Measurements from ENCODE around the gene GPD1.

Gene GPD1

DNA sequence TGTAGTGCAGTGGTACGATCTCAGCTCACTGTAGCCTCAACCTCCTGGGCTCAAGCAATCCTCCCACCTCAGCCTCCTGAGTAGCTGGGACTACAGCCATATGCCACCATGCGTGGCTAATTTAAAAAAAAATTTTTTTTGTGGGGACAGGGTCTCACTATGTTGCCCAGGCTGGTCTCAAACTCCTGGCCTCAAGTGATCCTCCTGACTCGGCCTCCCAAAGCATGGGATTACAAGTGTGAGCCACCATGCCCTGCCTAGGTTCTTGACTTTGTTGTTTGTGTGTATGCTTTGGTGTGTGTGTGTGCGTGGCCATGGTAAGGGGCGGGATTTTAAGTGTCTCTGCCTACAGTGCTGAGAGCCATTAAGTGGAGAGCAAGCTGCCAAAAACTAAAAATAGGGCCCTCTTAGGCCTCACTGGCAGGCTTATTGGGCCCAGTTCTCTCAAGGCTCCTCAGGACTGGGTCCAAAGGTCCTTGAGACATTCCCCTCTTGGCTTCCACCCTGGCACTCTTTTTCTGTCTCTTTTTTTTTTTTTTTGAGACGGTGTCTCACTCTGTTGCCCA lies 13.3 kb downstream of the GPD1 start:
- peaks cover 30% of the 10 kb centered on the region for H3K36me3 ChIP-seq (ENCODE audit: insufficient read depth, low read length)
- no peak overlapping the region for H3K9ac ChIP-seq (ENCODE audit: low read length)
- no peak overlapping the region for H3K4me3 ChIP-seq (ENCODE audit: low read depth in 1 of 2, low read length in 2 of 2)
- H3K4me1 ChIP-seq (ENCODE audit: insufficient read depth, low read length) = peaks cover 23% of the 10 kb centered on the region
- H3K27me3 ChIP-seq (ENCODE audit: control insufficient read depth in 1 of 2, insufficient read depth in 2 of 2, low read length in 2 of 2) = no peaks in the 10 kb centered on the region
- H3K27ac ChIP-seq (ENCODE audit: low read depth, low read length) = no peak overlapping the region
- no peaks in the 10 kb centered on the region for H3K9me3 ChIP-seq (ENCODE audit: low read length)

DNA sequence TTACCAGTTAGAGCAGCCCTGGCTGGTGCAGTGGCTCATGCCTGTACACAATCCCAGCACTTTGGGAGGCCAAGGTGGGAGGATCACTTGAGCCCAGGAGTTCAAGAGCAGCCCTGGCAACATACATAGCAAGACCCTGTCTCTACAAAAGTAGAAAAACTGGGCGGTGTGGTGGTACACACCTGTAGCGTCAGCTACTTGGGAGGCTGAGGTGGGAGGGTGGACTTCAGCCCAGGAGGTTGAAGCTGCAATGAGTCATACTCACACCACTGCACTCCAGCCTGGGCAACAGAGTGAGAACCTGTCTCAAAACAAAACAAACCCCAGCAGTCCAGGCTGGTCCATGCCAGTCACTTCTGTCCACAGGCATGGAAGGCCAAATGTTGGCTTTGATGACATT lies 15.6 kb downstream of the GPD1 start:
- peaks cover 52% of the 10 kb centered on the region for H3K36me3 ChIP-seq (ENCODE audit: insufficient read depth, low read length)
- no peak overlapping the region for H3K4me3 ChIP-seq (ENCODE audit: low read depth in 1 of 2, low read length in 2 of 2)
- H3K27ac ChIP-seq (ENCODE audit: low read depth, low read length) = no peak overlapping the region
- H3K27me3 ChIP-seq (ENCODE audit: control insufficient read depth in 1 of 2, insufficient read depth in 2 of 2, low read length in 2 of 2) = no peaks in the 10 kb centered on the region
- no peaks in the 10 kb centered on the region for H3K9me3 ChIP-seq (ENCODE audit: low read length)
- H3K9ac ChIP-seq (ENCODE audit: low read length) = no peak overlapping the region
- H3K4me1 ChIP-seq (ENCODE audit: insufficient read depth, low read length) = peaks cover 11% of the 10 kb centered on the region

DNA sequence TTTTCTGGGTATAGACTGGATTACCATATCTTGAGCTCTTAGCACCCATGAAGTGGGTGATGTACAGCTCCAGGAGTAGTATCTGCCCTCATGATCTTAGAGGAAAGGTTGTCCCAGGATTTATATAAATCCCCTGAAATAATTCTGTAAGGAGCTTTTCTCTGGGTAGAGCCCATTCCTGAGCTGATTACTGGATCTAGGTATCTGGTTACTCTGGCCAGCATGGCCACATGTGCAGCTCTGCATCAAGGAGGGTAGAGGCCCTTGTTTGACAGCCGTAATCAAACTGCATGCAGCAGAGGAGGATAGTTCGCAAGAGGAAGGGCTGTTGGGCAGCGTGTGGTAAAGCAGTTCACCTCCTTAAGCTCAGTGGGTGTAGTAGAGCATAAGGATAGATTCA lies 16.7 kb downstream of the GPD1 start:
- H3K36me3 ChIP-seq (ENCODE audit: insufficient read depth, low read length) = peaks cover 51% of the 10 kb centered on the region
- no peaks in the 10 kb centered on the region for H3K27me3 ChIP-seq (ENCODE audit: control insufficient read depth in 1 of 2, insufficient read depth in 2 of 2, low read length in 2 of 2)
- no peak overlapping the region for H3K27ac ChIP-seq (ENCODE audit: low read depth, low read length)
- H3K4me1 ChIP-seq (ENCODE audit: insufficient read depth, low read length) = peaks cover 11% of the 10 kb centered on the region
- no peak overlapping the region for H3K4me3 ChIP-seq (ENCODE audit: low read depth in 1 of 2, low read length in 2 of 2)
- no peak overlapping the region for H3K9ac ChIP-seq (ENCODE audit: low read length)
- no peaks in the 10 kb centered on the region for H3K9me3 ChIP-seq (ENCODE audit: low read length)

DNA sequence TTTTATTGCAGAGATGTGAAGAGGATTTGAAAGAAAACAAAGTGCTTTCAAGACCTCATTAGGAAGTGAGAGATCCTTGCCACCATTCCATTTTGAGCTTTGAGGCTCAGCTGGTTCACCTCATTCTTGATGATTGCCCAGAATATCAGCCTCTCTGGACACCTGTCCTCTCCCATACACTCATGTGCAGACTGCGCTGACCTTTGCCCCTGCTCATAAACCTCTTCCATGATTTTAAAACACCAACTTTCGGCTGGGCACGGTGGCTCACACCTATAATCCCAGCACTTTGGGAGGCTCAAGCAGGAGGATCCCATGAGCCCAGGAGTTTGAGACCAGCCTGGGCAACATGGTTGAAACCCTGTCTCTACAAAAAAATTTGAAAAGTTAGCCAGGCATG lies 17.1 kb downstream of the GPD1 start:
- Histone ChIP-seq H3K27ac (ENCODE audit: low read depth, low read length) (no peak overlapping the region), H3K9me3 (ENCODE audit: low read length) (no peaks in the 10 kb centered on the region), H3K4me1 (ENCODE audit: insufficient read depth, low read length) (peaks cover 11% of the 10 kb centered on the region), H3K36me3 (ENCODE audit: insufficient read depth, low read length) (peaks cover 47% of the 10 kb centered on the region), H3K9ac (ENCODE audit: low read length) (no peak overlapping the region), H3K4me3 (ENCODE audit: low read depth in 1 of 2, low read length in 2 of 2) (no peak overlapping the region), H3K27me3 (ENCODE audit: control insufficient read depth in 1 of 2, insufficient read depth in 2 of 2, low read length in 2 of 2) (no peaks in the 10 kb centered on the region)

DNA sequence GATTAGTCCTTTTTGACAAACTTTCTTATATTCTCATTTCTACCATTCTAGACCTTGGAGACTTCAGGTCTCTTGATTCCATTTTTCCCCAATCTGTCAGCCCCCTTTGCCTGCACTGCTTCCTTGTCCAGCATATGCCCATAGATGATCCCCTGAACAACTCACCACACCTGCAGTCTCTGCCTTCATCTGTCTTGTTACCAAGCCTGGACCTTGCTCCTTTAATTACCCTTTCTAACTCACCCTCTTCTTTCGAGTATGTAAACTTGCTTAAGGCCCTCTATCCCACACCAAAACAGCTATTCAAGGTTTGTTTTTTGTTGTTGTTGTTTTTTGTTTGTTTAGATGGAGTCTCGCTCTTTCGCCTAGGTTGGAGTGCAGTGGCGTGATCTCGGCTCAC lies 17.8 kb downstream of the GPD1 start:
- no peak overlapping the region for H3K4me3 ChIP-seq (ENCODE audit: low read depth in 1 of 2, low read length in 2 of 2)
- H3K36me3 ChIP-seq (ENCODE audit: insufficient read depth, low read length) = peaks cover 46% of the 10 kb centered on the region
- H3K27me3 ChIP-seq (ENCODE audit: control insufficient read depth in 1 of 2, insufficient read depth in 2 of 2, low read length in 2 of 2) = no peaks in the 10 kb centered on the region
- H3K4me1 ChIP-seq (ENCODE audit: insufficient read depth, low read length) = peaks cover 8% of the 10 kb centered on the region
- H3K27ac ChIP-seq (ENCODE audit: low read depth, low read length) = no peak overlapping the region
- no peak overlapping the region for H3K9ac ChIP-seq (ENCODE audit: low read length)
- H3K9me3 ChIP-seq (ENCODE audit: low read length) = no peaks in the 10 kb centered on the region

DNA sequence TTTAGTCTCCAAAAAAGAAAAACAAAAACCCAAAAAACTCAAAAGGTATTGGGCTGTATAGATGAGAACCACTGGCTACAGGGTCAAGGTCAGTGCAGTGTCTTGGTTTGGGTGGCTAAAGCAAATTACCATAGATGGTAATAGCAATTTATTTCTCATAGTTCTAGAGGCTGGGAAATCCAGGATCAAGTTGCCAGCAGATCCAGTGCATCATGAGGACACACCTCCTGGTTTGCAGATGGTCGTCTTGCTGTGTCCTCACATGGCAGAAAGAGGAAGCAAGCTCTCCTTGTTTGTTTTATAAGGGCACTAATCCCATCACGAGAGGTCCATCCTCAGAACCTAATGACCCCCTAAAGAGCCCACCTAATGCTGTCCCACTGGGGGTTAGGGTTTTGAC lies 19.4 kb downstream of the GPD1 start:
- Histone ChIP-seq H3K4me1 (ENCODE audit: insufficient read depth, low read length) (no peaks in the 10 kb centered on the region), H3K36me3 (ENCODE audit: insufficient read depth, low read length) (peaks cover 61% of the 10 kb centered on the region), H3K27me3 (ENCODE audit: control insufficient read depth in 1 of 2, insufficient read depth in 2 of 2, low read length in 2 of 2) (no peaks in the 10 kb centered on the region), H3K9ac (ENCODE audit: low read length) (no peak overlapping the region), H3K9me3 (ENCODE audit: low read length) (no peaks in the 10 kb centered on the region), H3K27ac (ENCODE audit: low read depth, low read length) (no peak overlapping the region), H3K4me3 (ENCODE audit: low read depth in 1 of 2, low read length in 2 of 2) (no peak overlapping the region)

DNA sequence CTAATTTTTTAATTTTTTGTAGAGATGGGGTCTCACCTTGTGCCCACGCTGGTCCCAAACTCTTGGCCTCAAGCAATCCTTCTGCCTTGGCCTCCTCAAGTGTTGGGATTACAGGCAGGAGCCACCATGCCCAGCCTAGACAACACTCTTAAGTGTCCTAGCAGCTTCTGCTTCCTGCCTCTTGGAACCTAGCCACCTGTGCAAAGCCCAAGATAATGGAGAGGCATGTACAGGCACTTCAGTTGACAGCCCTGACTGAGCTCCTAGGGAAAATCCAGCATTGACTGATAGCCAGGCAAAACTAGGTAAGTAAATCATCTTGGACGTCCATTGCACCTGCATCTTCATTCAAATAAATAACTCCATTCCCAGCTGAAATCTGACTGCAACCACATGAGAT lies 23.7 kb downstream of the GPD1 start:
- H3K9ac ChIP-seq (ENCODE audit: low read length) = no peak overlapping the region
- H3K9me3 ChIP-seq (ENCODE audit: low read length) = no peaks in the 10 kb centered on the region

DNA sequence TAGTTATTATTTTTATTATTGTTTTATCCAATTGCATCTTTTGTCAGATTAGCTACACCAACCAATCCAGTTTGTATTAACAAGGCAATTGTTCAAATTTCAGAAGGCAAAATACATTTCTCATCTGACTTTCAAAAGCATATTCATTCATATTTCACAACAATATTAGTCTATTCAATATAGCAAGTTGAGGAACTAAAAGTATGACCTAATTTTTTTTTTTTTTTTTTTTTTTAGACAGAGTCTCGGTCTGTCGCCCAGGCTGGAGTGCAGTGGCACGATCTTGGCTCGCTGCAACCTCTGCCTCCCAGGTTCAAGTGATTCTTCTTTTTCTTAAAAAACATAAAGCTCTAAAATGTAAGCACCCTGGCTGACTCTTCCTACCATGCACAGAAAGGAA lies 25.5 kb downstream of the GPD1 start:
- H3K9ac ChIP-seq (ENCODE audit: low read length) = no peak overlapping the region
- no peak overlapping the region for H3K27ac ChIP-seq (ENCODE audit: low read depth, low read length)
- peaks cover 46% of the 10 kb centered on the region for H3K36me3 ChIP-seq (ENCODE audit: insufficient read depth, low read length)

More for the DNA sequence above, 23.7 kb downstream of the GPD1 start:
- Histone ChIP-seq H3K27me3 (ENCODE audit: control insufficient read depth in 1 of 2, insufficient read depth in 2 of 2, low read length in 2 of 2) (no peaks in the 10 kb centered on the region), H3K4me1 (ENCODE audit: insufficient read depth, low read length) (peaks cover 1% of the 10 kb centered on the region), H3K36me3 (ENCODE audit: insufficient read depth, low read length) (peaks cover 60% of the 10 kb centered on the region), H3K27ac (ENCODE audit: low read depth, low read length) (no peak overlapping the region), H3K4me3 (ENCODE audit: low read depth in 1 of 2, low read length in 2 of 2) (no peak overlapping the region)

DNA sequence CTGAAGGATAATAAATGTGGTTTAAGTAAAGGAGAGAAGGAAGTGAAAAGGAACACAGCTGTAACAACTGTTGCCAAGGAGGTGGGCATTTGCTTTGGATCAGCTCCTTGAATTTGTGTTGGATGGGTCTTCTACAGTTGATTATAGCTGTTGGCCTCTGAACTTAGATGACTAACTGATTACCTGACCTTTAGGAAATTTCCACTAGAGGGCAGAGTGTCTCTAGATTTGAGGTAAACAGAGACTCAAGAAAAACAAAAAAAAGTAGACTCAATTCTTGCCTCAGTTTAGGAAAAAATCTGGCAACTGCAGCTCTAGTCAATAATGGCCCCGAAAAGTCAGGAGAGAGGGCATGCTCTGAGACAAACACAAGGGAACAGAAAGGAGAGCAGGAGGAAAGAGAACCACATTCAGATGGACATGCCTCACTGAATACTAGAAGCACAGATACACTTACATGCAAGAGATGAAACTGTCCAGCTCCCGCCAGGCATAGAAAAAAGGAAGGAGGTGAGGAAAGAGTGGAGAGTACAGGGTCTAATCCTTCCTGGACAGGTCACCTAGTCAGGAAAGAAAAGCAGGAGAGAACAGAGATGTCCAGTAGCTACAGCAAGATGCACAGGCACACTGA lies 28.8 kb downstream of the GPD1 start:
- Histone ChIP-seq H3K27ac (ENCODE audit: low read depth, low read length) (no peak overlapping the region), H3K4me3 (ENCODE audit: low read depth in 1 of 2, low read length in 2 of 2) (no peak overlapping the region), H3K36me3 (ENCODE audit: insufficient read depth, low read length) (peaks cover 54% of the 10 kb centered on the region), H3K9me3 (ENCODE audit: low read length) (no peaks in the 10 kb centered on the region), H3K9ac (ENCODE audit: low read length) (no peak overlapping the region), H3K27me3 (ENCODE audit: control insufficient read depth in 1 of 2, insufficient read depth in 2 of 2, low read length in 2 of 2) (no peaks in the 10 kb centered on the region), H3K4me1 (ENCODE audit: insufficient read depth, low read length) (peaks cover 12% of the 10 kb centered on the region)

More for the DNA sequence above, 25.5 kb downstream of the GPD1 start:
- Histone ChIP-seq H3K4me1 (ENCODE audit: insufficient read depth, low read length) (peaks cover 6% of the 10 kb centered on the region), H3K27me3 (ENCODE audit: control insufficient read depth in 1 of 2, insufficient read depth in 2 of 2, low read length in 2 of 2) (no peaks in the 10 kb centered on the region), H3K9me3 (ENCODE audit: low read length) (no peaks in the 10 kb centered on the region), H3K4me3 (ENCODE audit: low read depth in 1 of 2, low read length in 2 of 2) (no peak overlapping the region)

DNA sequence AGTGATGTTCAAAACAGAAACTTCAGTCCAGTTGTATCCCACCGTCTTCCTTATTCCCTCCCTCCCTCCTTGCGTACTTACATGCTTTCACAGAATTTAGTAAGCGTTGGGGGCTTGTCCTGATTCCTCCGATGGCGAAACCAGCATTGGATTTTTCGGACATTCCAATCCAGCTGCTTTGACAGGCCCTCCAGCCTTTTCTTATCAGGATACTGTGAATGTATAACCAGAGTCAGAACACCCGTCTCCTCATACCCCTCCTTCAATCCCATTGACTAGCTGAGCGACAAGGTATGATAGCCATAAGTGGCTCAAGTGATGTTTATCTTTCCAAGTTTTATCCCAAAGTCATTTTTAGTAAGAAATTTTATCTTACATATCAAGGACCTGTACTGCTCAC lies 39.2 kb downstream of the GPD1 start:
- no peaks in the 10 kb centered on the region for H3K4me1 ChIP-seq (ENCODE audit: insufficient read depth, low read length)
- H3K36me3 ChIP-seq (ENCODE audit: insufficient read depth, low read length) = peaks cover 27% of the 10 kb centered on the region
- no peak overlapping the region for H3K4me3 ChIP-seq (ENCODE audit: low read depth in 1 of 2, low read length in 2 of 2)
- H3K27me3 ChIP-seq (ENCODE audit: control insufficient read depth in 1 of 2, insufficient read depth in 2 of 2, low read length in 2 of 2) = no peaks in the 10 kb centered on the region
- H3K9me3 ChIP-seq (ENCODE audit: low read length) = no peaks in the 10 kb centered on the region
- no peak overlapping the region for H3K27ac ChIP-seq (ENCODE audit: low read depth, low read length)
- H3K9ac ChIP-seq (ENCODE audit: low read length) = no peak overlapping the region

DNA sequence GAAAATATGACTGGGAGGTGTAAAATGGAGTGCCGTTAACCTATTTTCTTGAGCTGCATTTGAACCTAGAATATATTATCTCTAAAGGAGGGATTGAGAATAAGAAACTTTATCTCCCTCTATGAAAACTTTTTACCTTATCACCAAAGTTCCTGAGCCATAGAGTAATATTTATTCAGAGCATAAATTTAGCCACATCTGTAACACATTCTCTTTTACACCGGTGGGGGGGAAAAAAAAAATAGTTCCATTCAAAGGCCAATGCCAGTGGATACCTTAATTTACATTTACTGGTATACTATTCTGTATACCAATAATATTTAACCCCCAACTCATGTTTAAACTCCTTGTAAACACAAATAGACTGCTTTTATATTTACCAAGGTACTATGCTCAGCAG lies 41.6 kb downstream of the GPD1 start:
- no peak overlapping the region for H3K4me3 ChIP-seq (ENCODE audit: low read depth in 1 of 2, low read length in 2 of 2)
- H3K27ac ChIP-seq (ENCODE audit: low read depth, low read length) = no peak overlapping the region
- no peak overlapping the region for H3K9ac ChIP-seq (ENCODE audit: low read length)
- no peaks in the 10 kb centered on the region for H3K4me1 ChIP-seq (ENCODE audit: insufficient read depth, low read length)
- no peaks in the 10 kb centered on the region for H3K9me3 ChIP-seq (ENCODE audit: low read length)
- H3K36me3 ChIP-seq (ENCODE audit: insufficient read depth, low read length) = peaks cover 20% of the 10 kb centered on the region
- no peaks in the 10 kb centered on the region for H3K27me3 ChIP-seq (ENCODE audit: control insufficient read depth in 1 of 2, insufficient read depth in 2 of 2, low read length in 2 of 2)

DNA sequence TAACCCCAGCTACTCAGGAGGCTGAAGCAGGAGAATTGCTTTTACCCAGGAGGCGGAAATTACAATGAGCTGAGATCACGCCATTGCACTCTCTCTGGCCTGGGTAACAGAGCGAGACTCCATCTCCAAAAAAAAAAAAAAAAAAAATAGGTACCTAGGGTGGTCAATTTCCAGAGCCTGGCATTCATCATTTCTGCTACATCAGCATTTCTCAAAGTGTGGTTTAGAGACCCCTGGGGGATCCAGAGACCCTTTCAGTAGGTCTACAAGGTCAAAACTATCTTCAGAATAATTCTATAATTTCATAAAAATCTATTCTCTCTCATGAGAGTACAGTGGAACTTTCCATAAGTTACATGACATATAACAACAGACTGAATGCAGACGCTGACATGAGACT lies 43.5 kb downstream of the GPD1 start:
- no peaks in the 10 kb centered on the region for H3K4me1 ChIP-seq (ENCODE audit: insufficient read depth, low read length)
- H3K27ac ChIP-seq (ENCODE audit: low read depth, low read length) = no peak overlapping the region
- no peak overlapping the region for H3K4me3 ChIP-seq (ENCODE audit: low read depth in 1 of 2, low read length in 2 of 2)
- H3K27me3 ChIP-seq (ENCODE audit: control insufficient read depth in 1 of 2, insufficient read depth in 2 of 2, low read length in 2 of 2) = no peaks in the 10 kb centered on the region
- H3K9me3 ChIP-seq (ENCODE audit: low read length) = no peaks in the 10 kb centered on the region
- peaks cover 12% of the 10 kb centered on the region for H3K36me3 ChIP-seq (ENCODE audit: insufficient read depth, low read length)
- no peak overlapping the region for H3K9ac ChIP-seq (ENCODE audit: low read length)
